Activated CD8-positive, alpha-beta memory T cell treated with anti-CD3 and anti-CD28 coated beads, Interleukin-2, amount 50 U/mL, for 24 hours (primary cell): ENCODE data around the gene KLK1.
"Not testable (repeated sequence)": the region's sequence is repeated elsewhere in the genome, so short reads cannot be mapped to it uniquely, and the experiment has no call there.

Experiments used
- DNase-seq: peaks from one replicate; pipeline ENCODE4 v3.0.0-alpha.2; 2020; ENCODE audit errors: extremely low read depth

KLK1 gene

DNA sequence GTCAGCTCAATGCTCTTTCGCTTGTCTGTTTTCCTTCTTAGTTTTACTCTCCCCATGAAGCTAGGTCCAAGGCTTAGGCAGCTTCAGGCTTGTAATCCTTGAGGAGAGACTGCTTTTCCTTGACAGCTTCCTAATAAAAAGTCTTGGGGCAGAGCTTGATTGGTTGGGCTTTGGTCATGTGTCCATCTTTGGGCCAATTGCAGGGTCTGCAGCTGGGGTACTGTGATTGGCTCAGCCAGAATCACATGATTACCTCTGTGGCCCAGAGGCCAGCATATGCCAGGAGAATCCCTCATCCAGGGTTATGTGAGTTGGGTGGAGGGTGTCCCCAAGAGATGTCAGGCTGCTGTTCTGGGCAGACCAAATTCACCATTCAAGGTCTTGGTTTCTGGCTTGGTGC is 8.1 kb downstream of the KLK1 start:
- no peak for DNase-seq

DNA sequence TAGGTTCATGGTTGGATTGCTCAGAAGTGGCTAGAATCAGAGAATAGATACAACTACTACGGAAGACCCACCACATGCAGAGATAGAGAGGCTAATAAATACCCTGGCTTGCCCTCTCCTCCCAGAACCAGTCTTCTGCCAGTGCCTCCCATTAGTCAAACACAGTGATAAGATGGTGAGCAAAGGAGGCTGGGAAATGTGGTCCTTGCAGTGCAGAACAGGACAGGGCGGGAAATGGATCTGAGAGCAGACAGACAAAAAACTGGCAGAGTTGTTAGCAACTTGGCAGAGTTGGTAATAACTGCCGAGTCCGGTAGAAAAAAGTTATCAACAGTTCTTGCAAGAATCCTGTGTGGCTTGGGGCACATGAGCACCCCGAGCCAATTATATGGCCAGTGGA is 8.7 kb downstream of the KLK1 start:
- DNase-seq, result no peak

DNA sequence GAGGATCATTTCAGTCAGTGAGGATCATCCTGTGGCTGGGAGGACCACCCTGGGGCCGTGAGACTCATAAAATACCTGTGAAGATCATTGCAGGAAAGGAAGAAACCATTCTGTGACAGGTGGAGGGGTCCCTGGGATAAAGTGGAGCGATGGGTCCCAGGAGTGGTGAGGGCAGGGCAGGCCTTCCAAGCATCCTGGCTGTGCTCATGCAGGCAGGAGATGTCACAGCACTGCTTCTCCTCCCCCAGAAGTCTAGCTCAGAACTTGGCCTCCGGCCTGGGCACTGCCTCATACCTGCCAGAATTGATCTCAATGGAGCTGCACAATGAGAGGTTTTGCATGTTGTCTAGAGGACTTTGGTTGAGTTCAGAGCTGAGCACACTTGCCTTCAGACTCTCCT is 11.1 kb downstream of the KLK1 start:
- no peak for DNase-seq

DNA sequence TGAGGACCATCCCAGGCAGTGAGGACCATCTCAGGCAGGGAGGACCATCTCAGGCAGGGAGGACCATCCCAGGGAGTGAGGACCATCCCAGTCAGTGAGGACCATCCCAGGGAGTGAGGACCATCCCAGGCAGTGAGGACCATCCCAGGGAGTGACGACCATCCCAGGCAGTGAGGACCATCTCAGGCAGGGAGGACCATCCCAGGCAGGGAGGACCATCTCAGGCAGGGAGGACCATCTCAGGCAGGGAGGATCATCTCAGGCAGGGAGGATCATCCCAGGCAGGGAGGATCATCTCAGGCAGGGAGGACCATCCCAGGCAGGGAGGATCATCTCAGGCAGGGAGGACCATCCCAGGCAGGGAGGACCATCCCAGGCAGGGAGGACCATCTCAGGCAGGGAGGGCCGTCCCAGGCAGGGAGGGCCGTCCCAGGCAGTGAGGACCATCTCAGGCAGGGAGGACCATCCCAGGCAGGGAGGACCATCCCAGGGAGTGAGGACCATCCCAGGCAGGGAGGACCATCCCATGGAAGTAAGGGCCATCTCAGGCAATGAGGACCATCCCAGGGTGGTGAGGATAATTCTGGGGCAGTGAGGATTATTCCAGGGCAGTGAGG is 11.9 kb downstream of the KLK1 start:
- not testable (repeated sequence) for DNase-seq

DNA sequence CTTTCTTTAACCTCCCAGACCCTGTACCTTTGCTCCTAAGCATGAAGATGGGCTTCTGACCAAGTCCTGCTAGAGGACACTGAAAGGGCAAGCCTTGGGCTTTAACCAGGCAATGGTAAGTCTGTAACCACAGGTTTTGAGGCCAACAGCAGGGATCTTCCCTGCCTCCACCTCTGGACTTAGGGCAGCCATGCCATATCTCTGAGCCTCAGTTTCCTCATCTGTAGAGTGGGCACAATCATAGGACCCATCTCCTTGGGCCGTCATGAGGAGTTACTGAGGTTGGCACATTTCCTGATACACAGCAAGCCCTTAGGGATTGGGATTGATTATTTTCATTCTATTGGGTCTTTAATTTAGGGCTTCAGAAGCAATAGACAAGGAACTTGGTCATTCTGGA is 14.7 kb downstream of the KLK1 start:
- DNase-seq, result no peak

DNA sequence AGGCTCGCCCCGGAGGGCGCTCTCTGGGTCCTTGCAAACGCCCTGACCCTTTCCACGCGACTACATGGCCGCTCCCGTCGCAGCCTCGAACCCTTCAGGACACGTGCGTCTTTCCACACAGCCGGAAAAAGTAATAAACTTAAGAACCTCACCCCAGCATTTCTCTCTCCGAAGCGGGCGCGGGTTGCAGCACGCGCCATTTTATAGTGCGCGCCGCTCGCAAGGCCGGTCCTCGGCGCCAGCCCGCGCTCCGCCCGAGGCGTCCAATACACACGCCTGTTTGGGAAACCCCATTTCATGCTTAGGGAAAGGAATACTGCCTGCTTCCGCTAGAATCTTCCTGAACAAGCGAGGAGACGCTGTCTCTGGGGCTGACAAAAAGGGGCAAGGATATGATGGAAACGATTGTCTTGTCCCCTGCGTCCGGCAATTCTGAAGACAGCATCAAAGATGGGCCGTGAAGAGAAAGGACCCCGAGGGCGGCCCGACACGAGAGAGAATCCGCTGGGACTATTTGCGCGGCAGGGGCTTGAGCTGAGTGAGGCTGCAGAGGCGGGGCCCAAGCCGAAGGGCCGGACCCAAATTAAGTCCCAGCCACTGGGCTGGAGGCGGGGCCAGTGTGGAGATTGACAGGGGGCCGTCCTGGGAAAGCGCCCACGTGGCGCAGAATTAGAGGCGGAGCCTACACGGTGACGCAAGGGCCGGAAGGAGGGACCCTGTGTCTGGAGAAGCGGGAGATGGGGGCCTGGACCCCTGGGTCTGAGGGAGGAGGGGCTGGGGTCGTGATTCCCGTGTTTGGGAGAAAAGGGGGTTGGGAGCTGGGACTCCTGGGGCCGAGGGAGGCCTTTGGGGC is 18.9 kb downstream of the KLK1 start:
- DNase-seq, result peak; percentile 97

DNA sequence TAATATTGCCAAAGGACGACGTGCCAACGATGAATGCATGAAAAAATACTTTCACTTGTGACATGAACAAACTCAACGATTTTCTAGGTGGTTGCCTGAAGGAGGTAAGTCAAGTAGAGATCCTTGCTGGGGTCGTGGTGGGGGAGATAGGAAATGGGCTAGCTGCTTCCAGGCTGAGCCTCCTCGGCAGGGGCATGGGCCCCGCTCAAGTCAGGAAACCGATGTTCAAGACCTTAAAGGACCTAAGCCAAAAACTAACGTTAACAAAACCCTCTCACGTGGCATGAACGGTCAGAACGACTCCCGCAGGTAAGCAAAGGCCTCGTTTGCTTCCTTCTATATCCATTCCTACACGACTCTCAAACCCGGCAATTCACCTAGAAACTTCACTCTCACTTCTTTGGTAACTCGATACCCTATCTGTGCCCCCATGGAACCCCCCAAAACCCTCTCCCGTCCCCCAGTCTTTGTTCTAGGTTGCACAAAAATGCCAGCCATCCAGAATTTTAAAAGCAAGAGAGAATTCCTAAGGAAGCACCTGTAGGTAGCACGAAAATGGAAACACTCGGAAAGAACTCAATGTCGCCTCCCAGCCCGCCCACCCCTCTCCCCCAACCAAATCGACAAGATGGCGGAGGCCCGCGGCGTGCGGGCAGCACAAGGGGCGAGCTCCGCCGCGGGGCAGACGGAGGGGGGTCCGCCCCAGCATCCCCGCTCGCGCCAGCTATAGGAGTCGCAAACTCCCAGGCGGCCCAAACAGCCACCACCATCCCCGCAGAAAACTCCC is 19.8 kb downstream of the KLK1 start:
- DNase-seq, result no peak

DNA sequence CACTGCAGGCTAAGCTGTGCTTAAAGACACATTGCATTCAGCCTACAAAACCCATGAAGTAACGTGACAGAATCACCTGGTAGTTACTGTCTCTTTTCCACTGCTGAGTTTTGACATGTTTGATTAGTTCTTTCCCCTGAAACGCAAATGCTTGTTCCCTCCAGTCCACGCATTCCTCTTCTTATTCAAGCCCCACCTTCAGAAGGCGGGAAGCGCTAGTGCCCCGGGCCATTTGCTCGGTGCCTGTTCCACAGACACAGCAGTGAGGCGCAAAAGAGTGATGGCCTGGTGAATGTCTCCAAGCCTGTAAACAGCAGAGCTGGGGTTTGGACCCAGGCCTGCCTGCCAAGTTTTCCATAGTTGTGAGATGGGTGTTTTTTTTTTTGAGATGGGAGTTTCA is 22.5 kb downstream of the KLK1 start:
- DNase-seq, result no peak

DNA sequence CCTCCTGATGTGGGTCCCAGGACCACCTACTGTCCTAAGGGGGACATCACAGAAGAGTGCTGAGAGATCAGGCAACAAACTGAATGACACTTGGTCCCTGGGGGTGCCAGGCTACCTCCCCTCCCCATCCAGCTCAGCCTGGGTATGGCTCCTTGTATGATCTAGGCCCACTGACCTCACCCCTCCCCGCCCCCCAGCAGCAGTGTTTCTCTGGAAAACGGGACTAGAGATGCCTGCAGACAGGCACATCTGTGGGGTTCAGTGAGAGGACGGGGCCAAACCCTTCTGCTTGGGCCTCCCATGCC is 24.1 kb downstream of the KLK1 start:
- DNase-seq, result no peak

DNA sequence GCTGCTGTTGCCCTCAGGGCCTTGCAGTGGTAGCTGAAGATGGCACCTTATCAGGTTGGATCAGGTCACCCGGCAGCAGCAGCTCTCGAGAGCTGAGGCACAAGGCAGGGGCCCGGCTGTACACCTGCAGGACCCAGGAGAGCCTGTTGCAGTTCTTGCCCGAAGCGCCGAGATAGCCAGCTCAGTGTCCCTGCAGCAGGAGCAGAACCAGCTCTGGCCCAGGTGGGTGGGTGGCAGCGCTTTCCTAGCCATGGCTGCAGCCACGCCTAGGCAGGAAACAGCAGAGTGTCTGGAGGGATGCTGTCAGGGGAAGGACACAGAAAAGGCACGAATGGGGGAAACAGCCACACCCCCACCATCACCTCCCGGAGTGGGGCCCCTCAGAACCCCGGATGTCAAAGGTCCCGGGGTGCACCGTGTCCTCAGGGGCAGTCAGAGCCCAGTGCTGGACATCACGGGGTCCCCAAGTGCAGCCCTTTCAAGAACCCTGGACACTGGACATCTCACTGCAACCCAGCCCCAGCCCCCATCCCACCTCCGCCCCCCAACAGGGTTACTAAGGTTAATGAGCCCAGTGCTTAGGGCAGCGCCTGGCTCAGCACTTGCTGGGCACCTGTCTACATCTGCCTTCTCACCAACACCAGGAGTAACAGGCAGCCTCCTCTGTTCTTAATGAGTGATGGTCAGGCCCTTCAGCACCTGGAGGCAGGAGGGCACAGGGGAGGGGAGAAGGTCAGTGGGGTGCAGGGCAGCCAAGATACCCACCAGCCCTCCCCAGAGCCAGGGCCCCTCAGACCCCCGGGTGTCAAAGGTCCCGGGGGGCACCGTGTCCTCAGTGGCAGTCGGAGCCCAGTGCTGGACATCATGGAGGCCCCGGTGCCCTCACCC is 24.7 kb downstream of the KLK1 start:
- no peak for DNase-seq

DNA sequence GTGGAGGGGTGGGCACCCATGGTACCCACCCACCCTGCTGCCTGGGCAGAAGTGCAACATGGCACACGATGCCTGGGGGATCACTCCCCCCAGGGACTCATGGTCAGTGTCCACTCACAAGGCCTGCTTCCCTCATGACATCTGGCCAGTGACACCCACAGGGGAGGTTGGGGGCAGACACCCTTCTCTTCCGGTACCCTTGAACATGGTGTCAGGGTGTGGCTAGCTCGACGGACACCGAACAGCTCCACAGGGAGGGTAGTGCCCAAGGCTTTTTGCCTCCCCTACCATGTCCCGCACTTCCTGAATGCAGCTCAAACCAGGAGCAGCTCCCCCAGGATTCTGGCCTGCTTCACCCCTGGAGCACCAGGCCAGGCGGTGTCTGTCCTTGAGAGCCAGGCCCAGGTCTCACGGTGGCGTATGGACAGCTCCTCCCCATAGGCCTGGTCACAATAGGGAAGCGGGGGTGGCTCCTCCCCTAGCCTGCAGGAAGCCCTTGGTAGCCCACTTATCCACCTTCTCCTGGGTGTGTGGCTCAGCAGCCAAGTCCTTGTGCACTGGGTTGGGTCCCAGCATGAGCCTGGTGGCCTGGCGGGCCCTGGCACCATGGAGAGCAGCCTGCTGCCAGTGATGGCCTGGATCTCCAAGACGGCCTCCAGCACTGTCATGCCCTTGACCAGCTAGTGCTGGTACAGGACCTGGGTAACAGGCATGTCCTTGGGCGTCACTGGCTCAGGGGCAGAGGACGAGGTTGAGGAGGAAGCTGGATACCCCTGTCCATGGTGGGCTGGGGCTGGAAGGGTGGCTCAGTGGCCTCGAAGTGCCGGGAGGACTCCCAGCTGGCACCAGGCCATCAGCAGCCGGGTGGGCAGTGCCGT is 25.6 kb downstream of the KLK1 start:
- DNase-seq, result no peak

DNA sequence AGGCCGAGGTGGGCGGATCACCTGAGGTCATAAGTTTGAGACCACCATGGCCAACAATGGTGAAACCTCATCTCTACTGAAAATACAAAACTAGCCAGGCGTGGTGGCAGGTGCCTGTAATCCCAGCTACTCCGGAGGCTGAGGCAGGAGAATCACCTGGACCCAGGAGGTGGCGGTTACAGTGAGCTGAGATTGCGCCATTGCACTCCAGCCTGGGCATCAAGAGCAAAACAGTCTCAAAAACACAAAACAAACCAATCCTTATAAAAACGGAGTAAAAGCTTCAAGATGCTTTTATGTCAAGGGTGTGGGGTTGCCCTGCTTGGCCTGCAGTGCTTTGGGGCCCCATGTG is 26.2 kb downstream of the KLK1 start:
- no peak for DNase-seq

DNA sequence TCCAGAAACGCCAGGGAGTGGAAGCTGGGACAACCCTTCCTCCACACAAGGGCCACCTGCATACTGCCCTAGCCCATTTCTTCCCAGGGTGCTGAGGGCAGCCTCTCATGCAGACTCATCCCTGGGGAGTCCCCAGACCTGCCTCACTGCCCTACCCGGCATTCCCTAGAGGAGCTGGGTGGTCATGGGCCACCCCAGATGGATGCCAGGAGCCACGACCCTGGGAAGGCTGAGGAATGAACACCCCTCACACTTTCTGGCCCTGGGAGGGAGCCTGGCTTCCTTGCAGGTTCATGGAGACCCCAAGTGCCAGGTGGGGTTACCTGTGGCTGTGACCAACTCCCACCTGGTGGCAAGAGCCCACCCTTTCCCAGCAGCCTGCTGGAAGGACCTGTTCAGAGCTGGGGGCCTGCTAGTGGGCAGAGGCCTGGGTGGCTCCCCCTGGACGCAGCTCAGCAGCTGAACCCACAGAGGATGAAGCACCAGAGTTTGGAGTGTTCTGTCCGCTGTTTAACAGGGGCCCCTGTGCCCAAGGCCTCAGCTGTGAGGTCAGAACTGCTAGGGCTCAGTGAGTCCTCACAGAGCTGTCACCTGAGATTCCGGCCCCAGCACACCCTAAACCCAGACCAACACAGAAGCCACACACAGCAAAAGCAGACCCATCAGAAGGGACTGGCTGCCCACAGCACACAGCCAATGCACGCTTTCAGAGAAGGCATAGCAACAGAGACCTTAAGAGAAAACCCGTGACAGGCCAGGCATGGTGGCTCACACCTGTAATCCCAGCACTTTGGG is 26.8 kb downstream of the KLK1 start:
- DNase-seq, result no peak

DNA sequence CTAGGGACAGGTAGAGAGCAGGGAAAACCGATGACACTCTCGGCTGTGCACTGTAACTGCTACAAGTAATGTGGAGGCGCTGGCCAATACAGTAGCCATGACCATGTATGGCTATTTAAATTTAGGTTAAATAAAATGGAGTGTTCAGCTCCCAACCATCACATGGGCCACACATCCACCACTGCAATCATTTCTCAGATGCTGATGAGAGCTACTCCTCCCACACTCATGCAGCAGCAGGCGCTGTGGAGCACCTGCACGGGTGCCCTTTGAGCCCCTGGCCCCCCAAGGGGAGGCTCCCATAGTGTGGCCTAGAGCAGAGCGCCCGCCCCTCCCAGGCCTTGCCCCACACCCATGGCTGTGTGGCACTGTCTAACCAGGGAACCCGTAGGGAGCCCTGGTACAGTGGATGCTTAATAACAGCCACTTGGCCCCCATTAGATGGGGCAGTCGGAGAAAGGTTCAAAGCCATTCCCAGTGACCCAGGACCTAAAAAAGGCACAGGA is 27.4 kb downstream of the KLK1 start:
- no peak for DNase-seq

DNA sequence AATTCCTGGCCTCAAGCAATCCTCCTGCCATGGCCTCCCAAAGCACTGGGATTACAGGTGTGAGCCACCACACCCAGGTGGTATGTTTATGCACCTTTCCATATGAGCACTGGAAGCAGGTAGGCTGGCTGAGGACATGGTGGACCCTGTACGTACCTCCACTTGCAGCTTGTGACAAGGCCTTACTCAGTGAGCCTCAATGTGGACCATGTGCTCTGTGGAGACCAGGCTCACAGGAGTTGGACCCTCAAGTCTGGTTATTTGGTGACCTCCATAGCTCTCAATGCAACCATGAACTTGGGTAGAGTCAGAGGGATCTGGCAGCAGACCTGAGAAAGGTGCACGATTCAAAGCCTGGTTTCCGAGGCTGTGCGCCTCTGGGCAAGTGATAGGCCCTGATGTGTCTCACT is 27.9 kb downstream of the KLK1 start:
- DNase-seq, result no peak

DNA sequence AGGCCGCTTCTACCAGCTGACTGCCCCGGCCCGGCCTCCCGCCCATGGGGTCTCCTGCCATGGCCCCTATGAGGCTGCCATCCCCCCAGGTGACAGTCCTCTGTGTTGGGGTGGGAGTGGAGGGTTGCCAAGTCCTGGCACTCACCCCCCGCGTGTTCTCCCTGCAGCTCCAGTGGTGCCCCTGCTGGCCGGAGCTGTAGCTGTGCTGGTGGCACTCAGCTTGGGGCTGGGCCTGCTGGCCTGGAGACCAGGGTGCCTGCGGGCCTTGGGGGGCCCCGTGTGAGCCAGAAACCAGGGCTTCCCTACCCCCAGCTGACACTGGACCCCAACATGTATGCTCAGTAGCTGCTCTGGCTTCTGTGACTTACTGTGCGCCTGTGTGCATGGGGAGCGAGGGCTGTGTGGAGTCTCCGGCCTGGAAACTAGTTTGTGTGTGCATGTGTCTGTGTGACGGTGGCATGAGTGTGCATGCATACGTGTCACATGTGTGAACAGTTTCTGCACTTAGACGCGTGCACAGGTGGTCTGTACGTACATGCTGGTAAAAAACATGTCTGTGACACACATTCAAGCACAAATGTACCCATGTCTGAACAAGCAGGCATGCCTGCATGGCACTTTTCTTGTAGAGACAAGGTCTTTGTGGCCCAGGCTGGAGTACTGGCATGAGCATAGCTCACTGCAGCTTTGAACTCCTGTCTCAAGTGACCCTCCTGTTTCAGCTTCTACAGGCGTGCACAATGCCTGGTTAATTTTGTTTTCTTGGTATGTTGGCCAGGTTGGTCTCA is 28.5 kb downstream of the KLK1 start:
- DNase-seq, result no peak

DNA sequence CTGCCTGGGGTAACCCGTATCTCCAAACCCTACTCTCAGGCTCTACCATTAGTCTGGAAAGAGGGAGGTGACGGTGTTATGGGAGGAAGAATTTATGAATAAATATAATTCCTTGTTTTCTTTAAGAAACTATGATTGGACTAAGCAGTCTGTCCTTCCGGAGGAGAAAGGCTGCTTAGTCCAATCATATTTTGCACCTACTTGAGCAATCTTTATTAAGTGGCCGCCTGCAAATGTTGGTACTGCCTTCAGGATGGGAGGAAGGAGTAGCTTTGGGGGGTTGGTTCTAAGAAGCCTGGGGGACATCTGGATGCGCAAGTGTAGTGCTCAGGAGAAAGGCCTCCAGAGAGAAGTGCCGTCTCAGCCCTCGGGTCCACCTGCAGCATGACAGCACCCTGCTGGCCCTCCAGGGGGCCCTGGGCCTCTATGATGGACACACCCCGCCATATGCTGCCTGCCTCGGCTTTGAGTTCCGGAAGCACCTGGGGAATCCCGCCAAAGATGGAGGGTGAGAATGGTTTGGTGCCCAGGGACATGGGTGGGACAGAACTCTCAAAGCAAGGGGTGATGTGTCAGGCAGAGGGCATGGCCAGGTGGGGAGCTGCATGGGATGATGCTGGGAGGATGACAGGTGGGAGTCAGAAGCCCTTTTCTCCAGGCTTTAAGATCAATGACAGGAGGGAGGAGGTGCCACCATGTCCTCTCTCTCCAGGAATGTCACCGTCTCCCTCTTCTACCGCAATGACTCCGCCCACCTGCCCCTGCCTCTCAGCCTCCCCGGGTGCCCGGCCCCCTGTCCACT is 29.3 kb downstream of the KLK1 start:
- no peak for DNase-seq

DNA sequence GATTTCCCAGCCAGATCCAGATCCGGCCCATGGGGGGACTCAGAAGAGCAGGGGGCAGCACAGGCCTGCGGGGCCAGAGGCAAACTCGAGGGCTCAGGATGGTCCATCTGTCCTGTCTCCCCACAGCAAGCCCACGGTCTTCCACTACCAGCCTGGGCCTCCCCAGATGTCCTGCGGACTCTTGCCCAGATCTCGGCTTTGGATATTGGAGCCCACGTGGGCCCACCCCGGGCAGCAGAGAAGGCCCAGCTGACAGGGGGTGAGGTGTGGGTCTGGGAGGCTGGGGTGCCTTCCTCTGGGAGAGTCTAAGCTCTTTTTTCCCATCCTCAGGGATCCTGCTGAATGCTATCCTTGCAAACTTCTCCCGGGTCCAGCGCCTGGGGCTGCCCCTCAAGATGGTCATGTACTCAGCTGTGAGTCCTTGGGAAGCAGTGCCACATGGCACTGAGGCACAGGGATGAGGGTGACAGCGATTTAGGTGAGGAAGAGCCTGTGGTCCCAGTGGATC is 30.0 kb downstream of the KLK1 start:
- DNase-seq, result no peak
